Esophagus muscularis mucosa (tissue), 4 donors: ENCODE data around the gene FAM124A. TPM values are rescaled to one million over a fixed set of nuclear protein-coding genes. Genes with fewer than 3 reads are reported as not detected.
A peak's percentile ranks its signal among the peaks of the same experiment; 100 is the strongest.

ENCODE experiments used
- DNase-seq: peaks from one replicate; pipeline ENCODE4 v3.0.0-alpha.2; 2017; ENCODE audit errors: extremely low spot score
- H3K27ac ChIP-seq, 4 donors: fragments of 200-600 bp; sonication (generic); replicated peaks in 1 of 4; 1 replicate in 3 of 4; 2 replicates in 1 of 4; pipeline ENCODE4 v1.5.1; 2016 to 2019; ENCODE audit warnings: mild to moderate bottlenecking in 1 of 4
- H3K27me3 ChIP-seq, 4 donors: fragments of 200-600 bp; sonication (generic); one replicate each; pipeline versions ENCODE4 v1.5.1 to v1.6.0; 2016 to 2019
- H3K36me3 ChIP-seq, 4 donors: fragments of 200-600 bp; sonication (generic); one replicate each; pipeline ENCODE4 v1.5.1; 2016 to 2019
- H3K4me1 ChIP-seq, 4 donors: fragments of 200-600 bp; sonication (generic); one replicate each; pipeline ENCODE4 v1.5.1; 2016 to 2019
- H3K4me3 ChIP-seq, 4 donors: fragments of 200-600 bp; sonication (generic); 1 replicate in 2 of 4; 2 replicates in 2 of 4; pipeline ENCODE4 v1.5.1; 2016 to 2019; ENCODE audit warnings: mild to moderate bottlenecking in 4 of 4, moderate library complexity in 1 of 4
- H3K9me3 ChIP-seq, 4 donors: fragments of 200-600 bp; sonication (generic); 1 replicate in 3 of 4; 2 replicates in 1 of 4; pipeline ENCODE4 v1.5.1; 2016 to 2019
- EP300 ChIP-seq: sonication (generic); formaldehyde crosslinking; IDR thresholded peaks from one replicate; pipeline ENCODE4 v1.6.1; 2017; ENCODE audit warnings: antibody characterized with exemption
- POLR2A ChIP-seq: fragments of 450-650 bp; IDR thresholded peaks from one replicate; pipeline ENCODE4 v1.6.1; 2017; ENCODE audit warnings: antibody characterized with exemption, moderate library complexity, mild to moderate bottlenecking, low read depth
- POLR2AphosphoS5 ChIP-seq, 2 donors: sonication (generic); formaldehyde crosslinking; IDR thresholded peaks; one replicate each; pipeline ENCODE4 v1.6.1; 2017; ENCODE audit warnings: antibody characterized with exemption in 2 of 2
- WGBS: methylation state at CpG from one replicate; pipeline ENCODE4 v1.1.5; 2018; 5-methylcytosine and 5-hydroxymethylcytosine counted together
- intact Hi-C: fragments of 100-400 bp; cut with DNase I; formaldehyde crosslinking; loops from one replicate; pipeline ENCODE4 v1.15.1; 2023
- total RNA-seq, 4 donors: library from RNA; depleted of rRNA; stranded (reverse); fragments of >200 nt; gene quantifications; one replicate each; pipeline versions ENCODE4 v1.1.0 to v1.2.1, GENCODE V29; 2016
- TF ChIP-seq, protein P1 (sequence below), 3 experiments: fragments of 200-600 bp in 2 of 3; fragments of 450-650 bp in 1 of 3; sonication (generic) in 2 of 3; IDR thresholded peaks; one replicate each; pipeline ENCODE4 v1.5.1; 2017 to 2019; ENCODE audit warnings: antibody characterized with exemption in 3 of 3, mild to moderate bottlenecking in 2 of 3, moderate library complexity in 1 of 3

Gene FAM124A
- total RNA-seq, 4 donors from 2014 or later: 17.0 to 30.3 (median 21.0) TPM

- no peak for TF ChIP-seq POLR2AphosphoS5 (IDR thresholded peaks at IDR 0.05)
- TF ChIP-seq, protein P1, sequence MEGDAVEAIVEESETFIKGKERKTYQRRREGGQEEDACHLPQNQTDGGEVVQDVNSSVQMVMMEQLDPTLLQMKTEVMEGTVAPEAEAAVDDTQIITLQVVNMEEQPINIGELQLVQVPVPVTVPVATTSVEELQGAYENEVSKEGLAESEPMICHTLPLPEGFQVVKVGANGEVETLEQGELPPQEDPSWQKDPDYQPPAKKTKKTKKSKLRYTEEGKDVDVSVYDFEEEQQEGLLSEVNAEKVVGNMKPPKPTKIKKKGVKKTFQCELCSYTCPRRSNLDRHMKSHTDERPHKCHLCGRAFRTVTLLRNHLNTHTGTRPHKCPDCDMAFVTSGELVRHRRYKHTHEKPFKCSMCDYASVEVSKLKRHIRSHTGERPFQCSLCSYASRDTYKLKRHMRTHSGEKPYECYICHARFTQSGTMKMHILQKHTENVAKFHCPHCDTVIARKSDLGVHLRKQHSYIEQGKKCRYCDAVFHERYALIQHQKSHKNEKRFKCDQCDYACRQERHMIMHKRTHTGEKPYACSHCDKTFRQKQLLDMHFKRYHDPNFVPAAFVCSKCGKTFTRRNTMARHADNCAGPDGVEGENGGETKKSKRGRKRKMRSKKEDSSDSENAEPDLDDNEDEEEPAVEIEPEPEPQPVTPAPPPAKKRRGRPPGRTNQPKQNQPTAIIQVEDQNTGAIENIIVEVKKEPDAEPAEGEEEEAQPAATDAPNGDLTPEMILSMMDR (IDR thresholded peaks at IDR 0.05): peak in 2 of 3 experiments; percentile 24 to 37
- intact Hi-C loops: no loop called here
- H3K27me3 ChIP-seq: no peaks in the 10 kb centered on the region
- peak; percentile 3 for DNase-seq
- 83% methylated on average over 4 of the region's 4 CpGs for WGBS
- H3K4me1 ChIP-seq: peaks cover 26 to 72% (median 70%) of the 10 kb centered on the region in 4 donors
- H3K36me3 ChIP-seq: peaks cover 10 to 22% (median 17%) of the 10 kb centered on the region in 4 donors
- H3K27ac ChIP-seq: peak overlapping the region in 3 of 4 donors; percentile 1 to 22 (median 5)
- H3K9me3 ChIP-seq: no peaks in the 10 kb centered on the region
- H3K4me3 ChIP-seq: no peak overlapping the region
Measured at GRCh38 chr13:51249770-51250741, 27.9 kb downstream of the FAM124A start.

DNA sequence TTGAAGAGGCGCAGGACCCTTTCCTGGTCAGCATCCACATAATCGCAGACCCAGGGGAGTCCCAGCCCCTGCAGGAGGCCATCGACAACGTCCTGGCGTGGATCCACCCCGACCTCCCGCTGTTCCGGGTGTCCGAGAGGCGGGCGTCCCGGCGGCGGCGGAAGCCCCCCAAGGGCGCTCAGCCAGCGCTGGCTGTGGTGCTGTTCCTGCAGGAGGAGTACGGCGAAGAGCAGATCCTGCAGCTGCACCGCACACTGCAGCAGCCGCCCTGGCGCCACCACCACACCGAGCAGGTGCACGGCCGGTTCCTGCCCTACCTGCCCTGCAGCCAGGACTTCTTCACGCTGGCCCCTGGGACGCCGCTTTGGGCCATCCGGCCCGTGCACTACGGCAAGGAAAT, 29.3 kb downstream of the FAM124A start:
- H3K4me3 ChIP-seq: no peak overlapping the region
- no peaks in the 10 kb centered on the region for H3K27me3 ChIP-seq
- 98% methylated on average over 8 of the region's 31 CpGs for WGBS
- intact Hi-C loops: no loop called here
- H3K27ac ChIP-seq: no peak overlapping the region
- H3K9me3 ChIP-seq: no peaks in the 10 kb centered on the region
- peaks cover 10 to 30% (median 20%) of the 10 kb centered on the region in 4 donors for H3K36me3 ChIP-seq
- peaks cover 26 to 63% (median 59%) of the 10 kb centered on the region in 4 donors for H3K4me1 ChIP-seq
- TF ChIP-seq EP300 (no peak), POLR2A (no peak), POLR2AphosphoS5 (IDR thresholded peaks at IDR 0.05) (no peak)
- TF ChIP-seq, protein P1 (IDR thresholded peaks at IDR 0.05): no peak
- DNase-seq: peak; percentile 39

DNA sequence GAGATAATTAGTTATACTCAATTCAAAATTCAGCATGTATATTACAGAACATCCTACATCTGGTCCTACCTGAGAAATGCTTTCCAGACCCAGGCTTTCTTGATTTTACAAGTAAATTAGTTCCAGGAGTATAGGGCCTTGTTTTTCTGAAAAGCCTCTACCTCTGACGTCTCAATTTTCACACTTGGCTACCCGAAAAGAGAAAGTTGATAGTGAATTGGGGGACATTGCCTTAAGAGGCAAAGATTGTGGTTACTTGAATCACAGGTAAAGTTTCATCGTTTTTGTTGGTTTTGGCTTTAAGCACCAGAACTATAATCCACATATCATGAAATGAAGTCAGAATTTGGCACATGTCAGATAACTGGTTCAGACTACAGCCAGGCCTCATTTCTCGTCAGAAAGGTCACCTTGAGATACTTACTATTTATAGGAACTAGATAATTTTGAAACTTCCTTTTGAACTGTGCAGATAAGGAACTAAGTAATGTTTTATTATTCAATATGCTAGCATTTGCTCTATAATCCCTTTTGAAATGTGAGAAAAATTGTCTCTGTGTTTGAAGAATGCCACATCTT, 30.8 kb downstream of the FAM124A start:
- no peak for TF ChIP-seq POLR2A
- TF ChIP-seq EP300: no peak
- no peak for TF ChIP-seq POLR2AphosphoS5 (IDR thresholded peaks at IDR 0.05)
- TF ChIP-seq, protein P1 (IDR thresholded peaks at IDR 0.05): no peak
- Histone ChIP-seq H3K4me3 (no peak overlapping the region), H3K27me3 (no peaks in the 10 kb centered on the region), H3K36me3 (peaks cover 10 to 41% (median 27%) of the 10 kb centered on the region in 4 donors), H3K27ac (peak overlapping the region in 2 of 4 donors; percentile 4 to 10), H3K9me3 (no peaks in the 10 kb centered on the region), H3K4me1 (peaks cover 13 to 47% (median 43%) of the 10 kb centered on the region in 4 donors)
- intact Hi-C loops: no loop called here
- 56% methylated on average over 4 of the region's 4 CpGs for WGBS
- DNase-seq: no peak

GRCh38 chr13:51255556-51255955, 33.4 kb downstream of the FAM124A start:
- H3K4me3 ChIP-seq: no peak overlapping the region
- H3K36me3 ChIP-seq: peaks cover 10 to 64% (median 34%) of the 10 kb centered on the region in 4 donors
- no peak overlapping the region for H3K27ac ChIP-seq
- H3K9me3 ChIP-seq: no peaks in the 10 kb centered on the region
- H3K27me3 ChIP-seq: no peaks in the 10 kb centered on the region
- intact Hi-C loops: no loop called here
- DNase-seq: no peak
- 100% methylated on average over 1 of the region's 1 CpG for WGBS
- no peak for TF ChIP-seq POLR2AphosphoS5 (IDR thresholded peaks at IDR 0.05)
- no peak for TF ChIP-seq POLR2A
- TF ChIP-seq EP300: no peak
- TF ChIP-seq, protein P1 (IDR thresholded peaks at IDR 0.05): no peak
- peaks cover 20 to 46% (median 35%) of the 10 kb centered on the region in 4 donors for H3K4me1 ChIP-seq
